Neural crest cell (in vitro differentiated cells): ENCODE results near the gene GABBR2. TPM values are rescaled to one million over a fixed set of nuclear protein-coding genes. Genes with fewer than 3 reads are reported as not detected.
"Not testable (repeated sequence)": the region's sequence is repeated elsewhere in the genome, so short reads cannot be mapped to it uniquely, and the experiment has no call there.

Experiments used
- DNase-seq: peaks from one replicate; pipeline ENCODE4 v3.0.0; 2021; ENCODE audit warnings: low read depth, mixed read lengths, low spot score
- H3K27ac Mint-ChIP-seq: one replicate; pipeline ENCODE4 v1.8.0; 2021; ENCODE audit warnings: mild to moderate bottlenecking, mixed read lengths; ENCODE audit not compliant: unreplicated experiment
- H3K27me3 Mint-ChIP-seq: 2 replicates; pipeline ENCODE4 v1.8.0; 2021; ENCODE audit warnings: low read depth, mild to moderate bottlenecking, mixed read lengths
- H3K36me3 Mint-ChIP-seq: 2 replicates; pipeline ENCODE4 v1.8.0; 2021; ENCODE audit warnings: low read depth, mild to moderate bottlenecking, mixed read lengths
- H3K4me1 Mint-ChIP-seq: 2 replicates; pipeline ENCODE4 v1.8.0; 2021; ENCODE audit warnings: mixed read lengths
- H3K4me3 Mint-ChIP-seq: one replicate; pipeline ENCODE4 v1.8.0; 2021; ENCODE audit warnings: mild to moderate bottlenecking, mixed read lengths
- H3K9me3 Mint-ChIP-seq: 2 replicates; pipeline ENCODE4 v1.8.0; 2021; ENCODE audit warnings: mixed read lengths
- CTCF ChIP-seq: fragments of 200-600 bp; sonication (generic); conservative IDR thresholded peaks from 2 replicates; pipeline ENCODE4 v1.5.0; 2021; ENCODE audit warnings: antibody characterized with exemption, mild to moderate bottlenecking
- total RNA-seq: library from RNA; stranded (reverse); gene quantifications from 2 replicates; pipeline ENCODE4 v1.2.1, GENCODE V29; 2021

The GABBR2 gene
- total RNA-seq, 1 donor from 2014 or later: 0.84 TPM

- H3K27ac Mint-ChIP-seq: no peak overlapping the region
- no peaks in the 10 kb centered on the region for H3K36me3 Mint-ChIP-seq
- H3K4me1 Mint-ChIP-seq: peaks cover 27% of the 10 kb centered on the region
- no peaks in the 10 kb centered on the region for H3K9me3 Mint-ChIP-seq
- no peak for TF ChIP-seq CTCF
- DNase-seq: no peak
- no peak overlapping the region for H3K4me3 Mint-ChIP-seq
- H3K27me3 Mint-ChIP-seq: peaks cover 28% of the 10 kb centered on the region
These were observed 421.4 kb downstream of the GABBR2 start for GRCh38 chr9:98287384-98287783.

- H3K36me3 Mint-ChIP-seq: no peaks in the 10 kb centered on the region
- no peak overlapping the region for H3K4me3 Mint-ChIP-seq
- H3K9me3 Mint-ChIP-seq: no peaks in the 10 kb centered on the region
- no peak for TF ChIP-seq CTCF
- H3K4me1 Mint-ChIP-seq: peaks cover 36% of the 10 kb centered on the region
- H3K27me3 Mint-ChIP-seq: peaks cover 25% of the 10 kb centered on the region
- DNase-seq: no peak
- H3K27ac Mint-ChIP-seq: no peak overlapping the region
These were observed 423.3 kb downstream of the GABBR2 start for GRCh38 chr9:98285446-98285845.

- Mint-ChIP-seq H3K4me3 (no peak overlapping the region), H3K4me1 (peaks cover 31% of the 10 kb centered on the region), H3K36me3 (no peaks in the 10 kb centered on the region), H3K27ac (no peak overlapping the region), H3K27me3 (peaks cover 26% of the 10 kb centered on the region), H3K9me3 (no peaks in the 10 kb centered on the region)
- no peak for DNase-seq
- no peak for TF ChIP-seq CTCF
These were observed 424.0 kb downstream of the GABBR2 start for GRCh38 chr9:98284754-98285153.

GRCh38 chr9:98283143-98283542 lies 425.6 kb downstream of the GABBR2 start:
- Mint-ChIP-seq H3K4me1 (peaks cover 15% of the 10 kb centered on the region), H3K27me3 (peaks cover 39% of the 10 kb centered on the region)
- not testable (repeated sequence) for H3K36me3 Mint-ChIP-seq, H3K9me3 Mint-ChIP-seq, H3K27ac Mint-ChIP-seq, H3K4me3 Mint-ChIP-seq, DNase-seq

GRCh38 chr9:98281281-98281680 lies 427.5 kb downstream of the GABBR2 start:
- Mint-ChIP-seq H3K4me1 (peaks cover 9% of the 10 kb centered on the region), H3K36me3 (no peaks in the 10 kb centered on the region), H3K4me3 (no peak overlapping the region), H3K27ac (no peak overlapping the region), H3K9me3 (no peaks in the 10 kb centered on the region), H3K27me3 (peaks cover 55% of the 10 kb centered on the region)
- no peak for TF ChIP-seq CTCF
- no peak for DNase-seq

GRCh38 chr9:98280574-98280973 lies 428.2 kb downstream of the GABBR2 start:
- H3K27me3 Mint-ChIP-seq: peaks cover 56% of the 10 kb centered on the region
- no peak overlapping the region for H3K27ac Mint-ChIP-seq
- H3K4me1 Mint-ChIP-seq: peaks cover 9% of the 10 kb centered on the region
- H3K9me3 Mint-ChIP-seq: no peaks in the 10 kb centered on the region
- no peak for DNase-seq
- no peaks in the 10 kb centered on the region for H3K36me3 Mint-ChIP-seq
- TF ChIP-seq CTCF: no peak
- no peak overlapping the region for H3K4me3 Mint-ChIP-seq
